Upper lobe of left lung (tissue), 4 donors: Measurements from ENCODE around the gene C17orf58.

Experiments used
- CTCF ChIP-seq, 6 experiments: fragments of 450-650 bp in 4 of 6; fragments of 200-600 bp in 2 of 6; sonication (generic) in 2 of 6; IDR thresholded peaks; one replicate each; pipeline ENCODE4 v1.5.1; 2016 to 2019; ENCODE audit warnings: antibody characterized with exemption in 6 of 6
- POLR2A ChIP-seq, 4 donors: fragments of 450-650 bp; IDR thresholded peaks; one replicate each; pipeline ENCODE4 v1.5.1; 2016 to 2017; ENCODE audit warnings: antibody characterized with exemption in 4 of 4, mild to moderate bottlenecking in 2 of 4
- POLR2AphosphoS5 ChIP-seq, 2 donors: sonication (generic); formaldehyde crosslinking; IDR thresholded peaks; one replicate each; pipeline ENCODE4 v1.5.1; 2017; ENCODE audit warnings: antibody characterized with exemption in 2 of 2

- TF ChIP-seq POLR2A (IDR thresholded peaks at IDR 0.05): no peak
- TF ChIP-seq CTCF (IDR thresholded peaks at IDR 0.05): no peak
- no peak for TF ChIP-seq POLR2AphosphoS5 (IDR thresholded peaks at IDR 0.05)
Measured at GRCh38 chr17:68033636-68034451, 37.6 kb upstream of the C17orf58 start.
